A673 (cell line): ENCODE results near the gene ZNF3.

Experiments used
- CTCF ChIP-seq: fragments of 300-800, 200-600 bp; sonication (generic); conservative IDR thresholded peaks from 2 replicates; pipeline ENCODE4 v1.5.1; 2017; ENCODE audit warnings: low read depth, mild to moderate bottlenecking, antibody characterized with exemption, low read length, moderate library complexity, mixed read lengths
- EZH2 ChIP-seq: fragments of 200-600 bp; sonication (generic); IDR thresholded peaks from 2 replicates; pipeline ENCODE4 v1.6.1; 2017; ENCODE audit warnings: borderline replicate concordance, low read depth, mild to moderate bottlenecking, mixed read lengths, antibody characterized with exemption, low read length; ENCODE audit not compliant: poor library complexity, severe bottlenecking

- no peak for TF ChIP-seq CTCF
- no peak for TF ChIP-seq EZH2
These were observed 13.8 kb upstream of the ZNF3 start for GRCh38 chr7:100095289-100095688.
